NB4 (cell line): ENCODE results near the gene B3GALT4.

Experiments
- DNase-seq: peaks from one replicate; pipeline ENCODE4 v3.0.0; 2010; ENCODE audit warnings: low read depth
- H3K4me3 ChIP-seq: one replicate; pipeline ENCODE4 v1.5.1; 2011; ENCODE audit warnings: mild to moderate bottlenecking, low read depth, low read length, moderate library complexity
- MYC ChIP-seq: IDR thresholded peaks from 2 replicates; pipeline ENCODE4 v1.6.1; 2011; ENCODE audit warnings: low read depth, low read length
- POLR2A ChIP-seq: IDR thresholded peaks from 2 replicates; pipeline ENCODE4 v1.6.1; 2011; ENCODE audit warnings: mild to moderate bottlenecking; ENCODE audit not compliant: insufficient read length; ENCODE audit errors: extremely low read depth
- TF ChIP-seq, protein P1 (sequence below): IDR thresholded peaks from 2 replicates; pipeline ENCODE4 v1.6.1; 2011; ENCODE audit warnings: low read depth, low read length
- TF ChIP-seq, protein P2 (sequence below): IDR thresholded peaks from one replicate; pipeline ENCODE4 v1.5.1; 2012; ENCODE audit warnings: low read depth, low read length

B3GALT4 gene

DNA sequence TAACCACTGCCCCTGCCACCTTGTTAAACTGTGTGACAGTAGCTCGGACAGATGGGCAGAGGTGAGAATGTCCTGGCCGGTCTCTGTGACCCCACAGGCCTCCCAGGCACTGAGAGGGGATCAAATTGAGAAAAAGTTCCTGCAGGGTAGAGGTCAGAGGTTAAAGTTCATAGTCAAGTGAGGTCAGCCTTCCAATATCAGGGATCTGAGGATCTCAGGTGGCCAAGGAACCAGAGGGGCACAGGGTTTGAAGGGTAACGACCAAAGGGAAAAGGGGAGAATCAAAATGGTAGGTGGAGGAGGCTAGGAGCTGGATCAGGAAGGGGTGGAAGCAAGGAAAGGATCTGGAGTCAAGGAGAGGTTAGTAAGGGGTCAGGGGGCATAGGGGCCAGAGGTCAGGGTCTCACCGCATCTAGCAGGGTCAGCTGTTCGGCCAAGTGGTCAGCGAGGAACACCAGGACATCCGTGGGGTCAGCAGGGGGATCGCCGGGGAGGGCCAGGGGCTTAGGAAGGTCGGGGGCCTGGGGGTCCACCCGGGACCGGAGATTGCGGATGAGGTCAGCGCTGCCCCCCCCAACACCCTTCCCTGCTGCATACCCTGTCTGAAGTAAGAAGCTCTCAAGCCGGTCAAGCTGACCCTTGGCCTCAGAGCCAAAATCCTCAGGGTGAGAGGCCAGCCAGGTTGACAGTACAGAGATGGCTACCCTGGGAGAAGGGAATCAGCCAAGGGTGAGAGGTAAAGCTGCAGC is 18.9 kb downstream of the B3GALT4 start:
- H3K4me3 ChIP-seq, result no peak overlapping the region
- no peak for DNase-seq
- TF ChIP-seq, protein P1, sequence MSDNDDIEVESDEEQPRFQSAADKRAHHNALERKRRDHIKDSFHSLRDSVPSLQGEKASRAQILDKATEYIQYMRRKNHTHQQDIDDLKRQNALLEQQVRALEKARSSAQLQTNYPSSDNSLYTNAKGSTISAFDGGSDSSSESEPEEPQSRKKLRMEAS, result no peak
- TF ChIP-seq MYC, result no peak
- TF ChIP-seq POLR2A, result no peak
- TF ChIP-seq, protein P2, sequence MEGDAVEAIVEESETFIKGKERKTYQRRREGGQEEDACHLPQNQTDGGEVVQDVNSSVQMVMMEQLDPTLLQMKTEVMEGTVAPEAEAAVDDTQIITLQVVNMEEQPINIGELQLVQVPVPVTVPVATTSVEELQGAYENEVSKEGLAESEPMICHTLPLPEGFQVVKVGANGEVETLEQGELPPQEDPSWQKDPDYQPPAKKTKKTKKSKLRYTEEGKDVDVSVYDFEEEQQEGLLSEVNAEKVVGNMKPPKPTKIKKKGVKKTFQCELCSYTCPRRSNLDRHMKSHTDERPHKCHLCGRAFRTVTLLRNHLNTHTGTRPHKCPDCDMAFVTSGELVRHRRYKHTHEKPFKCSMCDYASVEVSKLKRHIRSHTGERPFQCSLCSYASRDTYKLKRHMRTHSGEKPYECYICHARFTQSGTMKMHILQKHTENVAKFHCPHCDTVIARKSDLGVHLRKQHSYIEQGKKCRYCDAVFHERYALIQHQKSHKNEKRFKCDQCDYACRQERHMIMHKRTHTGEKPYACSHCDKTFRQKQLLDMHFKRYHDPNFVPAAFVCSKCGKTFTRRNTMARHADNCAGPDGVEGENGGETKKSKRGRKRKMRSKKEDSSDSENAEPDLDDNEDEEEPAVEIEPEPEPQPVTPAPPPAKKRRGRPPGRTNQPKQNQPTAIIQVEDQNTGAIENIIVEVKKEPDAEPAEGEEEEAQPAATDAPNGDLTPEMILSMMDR, result no peak

DNA sequence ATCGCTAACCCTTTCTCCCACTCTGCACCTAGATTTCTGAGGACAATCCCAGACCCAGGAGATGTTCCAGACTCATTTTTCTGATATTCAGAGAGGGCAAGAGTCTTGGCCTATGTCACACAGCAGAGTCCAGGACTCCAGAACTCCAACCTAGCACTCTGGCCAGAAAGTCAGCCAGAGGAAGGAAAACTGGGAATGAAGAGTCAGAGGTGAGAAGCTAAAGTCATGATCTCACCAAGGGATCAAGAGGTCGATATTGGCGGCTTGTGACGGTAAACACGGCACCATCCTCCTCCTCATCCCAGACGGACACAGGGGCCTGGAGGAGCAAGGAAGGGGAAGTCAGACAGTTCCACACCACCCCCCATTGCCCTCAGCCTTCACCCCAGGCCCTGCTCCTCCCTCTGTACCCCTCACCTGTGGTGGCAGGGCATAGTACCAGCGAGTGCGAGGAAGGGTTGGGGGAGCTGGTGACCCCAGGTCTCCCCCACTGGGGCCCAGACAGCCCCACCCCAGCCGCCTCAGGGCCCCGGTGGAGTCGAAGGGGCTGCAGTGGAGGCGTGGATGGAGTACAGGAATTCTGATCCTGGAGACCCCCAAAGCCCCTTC is 20.0 kb downstream of the B3GALT4 start:
- peak overlapping the region; percentile 83 for H3K4me3 ChIP-seq
- no peak for DNase-seq
- TF ChIP-seq, protein P1, result no peak
- no peak for TF ChIP-seq POLR2A
- TF ChIP-seq, protein P2, result no peak
- TF ChIP-seq MYC, result no peak

DNA sequence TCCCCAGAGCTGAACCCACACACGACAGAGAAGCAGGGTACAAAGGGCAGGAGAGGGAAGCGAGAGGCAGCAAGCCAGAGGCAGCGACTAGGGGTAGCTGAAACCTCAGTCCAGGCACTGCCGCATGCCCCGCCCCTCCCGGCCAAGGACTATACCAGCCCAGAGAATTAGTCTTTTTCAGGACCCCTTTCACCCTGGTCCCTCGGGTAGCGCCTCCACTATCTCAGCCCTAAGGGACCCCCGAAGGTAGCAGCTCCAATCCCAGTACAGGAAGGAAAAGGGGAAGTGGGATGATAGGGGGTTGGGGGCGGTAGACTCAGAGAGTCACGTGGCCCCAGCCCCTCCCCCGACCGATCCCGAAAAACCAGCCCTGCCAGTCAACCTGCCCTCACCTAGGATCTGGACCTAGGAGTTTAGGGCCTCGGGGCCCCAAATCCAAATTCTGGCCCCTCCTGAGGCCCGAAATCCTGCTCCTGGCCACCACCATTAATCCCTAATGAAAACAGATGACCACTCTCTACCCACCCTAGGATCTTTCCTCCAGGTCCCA is 20.6 kb downstream of the B3GALT4 start:
- DNase-seq, result peak; percentile 69
- TF ChIP-seq POLR2A, result no peak
- no peak for TF ChIP-seq MYC
- TF ChIP-seq, protein P1, result peak; percentile 87
- H3K4me3 ChIP-seq, result peak overlapping the region; percentile 83

DNA sequence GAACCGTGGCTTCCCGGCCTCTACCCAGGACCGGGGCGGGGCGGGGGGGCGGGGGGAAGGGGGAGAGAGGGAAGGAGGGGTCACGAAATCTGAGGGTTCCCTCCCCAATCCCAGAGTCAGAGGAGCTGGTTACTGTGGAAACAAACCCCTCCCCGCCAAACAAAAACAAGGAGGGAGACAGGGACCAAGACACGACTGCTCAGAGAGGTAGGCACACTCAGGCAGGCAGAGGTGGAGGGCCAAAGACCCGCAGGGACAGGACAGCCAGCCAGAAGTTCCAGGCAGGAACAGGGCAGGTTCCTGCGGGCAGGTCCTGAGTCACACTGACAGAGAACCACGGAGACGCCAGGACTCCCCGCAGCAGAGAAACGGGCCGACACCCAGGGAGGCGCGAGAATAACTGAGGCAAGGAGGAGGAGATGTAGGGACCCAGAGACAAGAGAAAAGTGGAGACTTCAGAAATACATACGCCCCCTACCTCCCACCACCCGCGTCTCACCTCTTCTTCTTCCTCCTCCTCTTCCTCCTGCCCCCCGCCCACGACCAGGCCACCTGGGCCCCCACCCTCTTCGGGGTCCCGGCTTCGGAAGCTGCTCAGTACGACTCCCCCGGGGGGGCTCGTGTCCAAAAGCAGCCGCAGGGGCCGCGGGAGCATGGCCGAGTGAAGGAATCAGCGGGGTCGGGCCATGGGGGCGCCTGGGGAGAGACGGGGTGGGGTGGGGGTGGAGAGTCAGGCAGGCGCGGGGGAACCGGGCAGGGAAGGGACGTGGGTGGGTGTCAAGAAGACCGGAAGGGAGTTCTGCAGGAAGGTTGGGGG is 21.2 kb downstream of the B3GALT4 start:
- H3K4me3 ChIP-seq, result peak overlapping the region; percentile 83
- TF ChIP-seq POLR2A, result peak; percentile 35
- TF ChIP-seq, protein P1, result no peak
- TF ChIP-seq, protein P2, result no peak
- peak; percentile 83 for DNase-seq

DNA sequence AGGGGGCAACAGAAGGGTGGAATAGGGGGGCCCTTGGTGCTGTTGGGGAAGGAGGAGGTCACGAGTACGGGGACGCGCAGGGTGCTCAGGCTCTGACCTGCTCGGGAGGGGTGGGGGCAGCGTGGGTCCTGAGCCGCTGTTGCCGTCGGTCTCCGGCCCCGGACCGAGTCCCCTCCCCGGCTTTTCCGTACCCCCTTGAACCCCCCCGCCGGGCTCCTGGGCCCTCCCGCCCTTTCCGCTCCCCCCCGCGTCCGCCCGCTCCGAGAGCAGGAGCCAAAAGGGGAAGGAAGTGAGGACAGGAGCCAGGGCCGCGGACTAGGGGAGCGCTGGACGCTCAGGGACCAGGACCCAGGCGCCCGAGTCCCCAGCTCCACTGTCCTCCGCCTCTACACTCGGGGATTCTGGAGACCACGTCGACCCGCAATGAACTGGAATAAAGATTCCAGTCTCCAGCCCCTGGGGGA is 21.9 kb downstream of the B3GALT4 start, which contains the start of gene RGL2:
Gene RGL2, minus strand, starts transcription at position 170 of the 464 bp plus-strand sequence. CDS start 332 bp downstream, outside the sequence.
- H3K4me3 ChIP-seq, result peak within 1 kb of the TSS; percentile 83
- TF ChIP-seq, protein P1, result 0 out of 2 replicates have a peak, but pooled peaks have one; percentile 11
- 0 out of 2 replicates have a peak, but pooled peaks have one; percentile 34 for TF ChIP-seq MYC
- peak; percentile 16 for TF ChIP-seq POLR2A
- TF ChIP-seq, protein P2, result no peak
- peak; percentile 92 for DNase-seq
